ENCODE results near the gene PCSK4. TPM values are rescaled to one million over a fixed set of nuclear protein-coding genes. Genes with fewer than 3 reads are reported as not detected.
A peak's percentile ranks its signal among the peaks of the same experiment; 100 is the strongest.

PCSK4 gene
- total RNA-seq, 6 donors from 2014 or later: 2.7 to 47.1 (median 6.8) TPM

DNA sequence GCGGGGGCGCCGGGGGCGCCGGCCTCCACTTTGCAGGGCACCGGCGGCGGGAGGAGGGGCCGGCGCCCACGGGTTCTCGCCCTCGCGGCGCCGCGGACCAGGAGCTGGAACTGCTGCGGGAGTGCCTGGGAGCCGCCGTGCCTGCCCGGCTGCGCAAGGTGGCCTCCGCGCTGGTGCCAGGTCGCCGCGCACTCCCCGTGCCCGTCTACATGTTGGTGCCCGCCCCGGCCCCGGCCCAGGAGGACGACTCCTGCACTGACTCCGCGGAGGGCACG is 23.0 kb downstream of the PCSK4 start:
- 14% methylated on average over 7 of the region's 36 CpGs; no CpG with 5 or more reads in 1 of the 2 donors for WGBS, 2 donors
- H3K36me3 ChIP-seq: no peaks in the 10 kb centered on the region
- H3K27ac ChIP-seq: no peak overlapping the region
- H3K4me3 ChIP-seq: peak overlapping the region in 1 of 4 donors; percentile 3
- peaks cover 60 to 74% (median 65%) of the 10 kb centered on the region in 4 donors for H3K4me1 ChIP-seq
- H3K9me3 ChIP-seq: no peaks in the 10 kb centered on the region
- ATAC-seq (ENCODE audit: low FRiP score in 2 of 2): no peak
- H3K27me3 ChIP-seq: peaks cover 5 to 73% (median 51%) of the 10 kb centered on the region in 4 donors
- DNase-seq: no peak
- no peak for TF ChIP-seq EP300 (IDR thresholded peaks at IDR 0.05)
- no peak for TF ChIP-seq POLR2A (IDR thresholded peaks at IDR 0.05)
- no peak for TF ChIP-seq CTCF (IDR thresholded peaks at IDR 0.05)
- no peak for TF ChIP-seq POLR2AphosphoS5 (IDR thresholded peaks at IDR 0.05)

- Histone ChIP-seq H3K27me3 (peaks cover 5 to 68% (median 49%) of the 10 kb centered on the region in 4 donors), H3K27ac (no peak overlapping the region), H3K36me3 (no peaks in the 10 kb centered on the region), H3K4me3 (no peak overlapping the region), H3K4me1 (peaks cover 56 to 69% (median 62%) of the 10 kb centered on the region in 4 donors), H3K9me3 (no peaks in the 10 kb centered on the region)
- TF ChIP-seq POLR2A (IDR thresholded peaks at IDR 0.05): no peak
- TF ChIP-seq POLR2AphosphoS5 (IDR thresholded peaks at IDR 0.05): no peak
- TF ChIP-seq EP300 (IDR thresholded peaks at IDR 0.05): no peak
- no peak for TF ChIP-seq CTCF (IDR thresholded peaks at IDR 0.05)
- WGBS, 2 donors: 0 to 26% methylated on average over 1 to 45 of the region's 70 CpGs
- ATAC-seq (ENCODE audit: low FRiP score in 2 of 2) (no peak), DNase-seq (peak in 1 of 2 donors; percentile 83)
Measured at GRCh38 chr19:1466461-1467214, 23.5 kb downstream of the PCSK4 start.

DNA sequence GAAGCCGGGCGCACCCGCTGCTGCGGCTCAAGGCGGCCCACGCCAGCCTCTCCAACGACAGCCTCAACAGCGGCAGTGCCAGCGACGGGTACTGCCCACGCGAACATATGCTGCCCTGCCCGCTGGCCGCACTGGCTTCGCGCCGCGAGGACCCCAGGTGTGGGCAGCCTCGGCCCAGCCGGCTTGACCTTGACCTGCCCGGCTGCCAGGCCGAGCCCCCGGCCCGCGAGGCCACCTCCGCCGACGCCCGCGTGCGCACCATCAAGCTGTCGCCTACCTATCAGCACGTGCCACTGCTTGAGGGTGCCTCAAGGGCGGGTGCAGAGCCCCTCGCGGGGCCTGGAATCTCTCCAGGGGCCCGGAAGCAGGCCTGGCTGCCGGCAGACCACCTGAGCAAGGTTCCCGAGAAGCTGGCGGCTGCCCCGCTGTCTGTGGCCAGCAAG is 24.1 kb downstream of the PCSK4 start:
- TF ChIP-seq CTCF (IDR thresholded peaks at IDR 0.05) (no peak), POLR2A (IDR thresholded peaks at IDR 0.05) (no peak), POLR2AphosphoS5 (IDR thresholded peaks at IDR 0.05) (no peak), EP300 (IDR thresholded peaks at IDR 0.05) (no peak)
- ATAC-seq (ENCODE audit: low FRiP score in 2 of 2) (no peak), DNase-seq (no peak)
- Histone ChIP-seq H3K4me3 (peak overlapping the region in 1 of 4 donors; percentile 20), H3K27ac (no peak overlapping the region), H3K4me1 (peaks cover 50 to 63% (median 56%) of the 10 kb centered on the region in 4 donors), H3K9me3 (no peaks in the 10 kb centered on the region), H3K27me3 (peaks cover 5 to 62% (median 46%) of the 10 kb centered on the region in 4 donors), H3K36me3 (peaks cover 0 to 2% (median 0%) of the 10 kb centered on the region in 4 donors)
- 50% methylated on average over 4 of the region's 41 CpGs; no CpG with 5 or more reads in 1 of the 2 donors for WGBS, 2 donors

GRCh38 chr19:1465191-1466016 is 24.7 kb downstream of the PCSK4 start:
- 32% methylated on average over 42 of the region's 83 CpGs; no CpG with 5 or more reads in 1 of the 2 donors for WGBS, 2 donors
- no peak overlapping the region for H3K27ac ChIP-seq
- peaks cover 43 to 56% (median 50%) of the 10 kb centered on the region in 4 donors for H3K4me1 ChIP-seq
- peak overlapping the region in 1 of 4 donors; percentile 20 for H3K4me3 ChIP-seq
- H3K36me3 ChIP-seq: peaks cover 0 to 9% (median 3%) of the 10 kb centered on the region in 4 donors
- peak; percentile 39 to 88 for DNase-seq
- peak in 1 of 2 donors; percentile 34 for ATAC-seq (ENCODE audit: low FRiP score in 2 of 2)
- TF ChIP-seq EP300 (IDR thresholded peaks at IDR 0.05): no peak
- no peak for TF ChIP-seq POLR2AphosphoS5 (IDR thresholded peaks at IDR 0.05)
- no peak for TF ChIP-seq POLR2A (IDR thresholded peaks at IDR 0.05)
- TF ChIP-seq CTCF (IDR thresholded peaks at IDR 0.05): peak in 5 of 6 experiments; percentile 28 to 72 (median 51)
- peaks cover 4 to 56% (median 41%) of the 10 kb centered on the region in 4 donors for H3K27me3 ChIP-seq
- no peaks in the 10 kb centered on the region for H3K9me3 ChIP-seq

Measured in upper lobe of left lung (tissue), 6 donors.